Pulmonary artery endothelial cell (primary cell): ENCODE results near the gene GAS7. TPM values are rescaled to one million over a fixed set of nuclear protein-coding genes. Genes with fewer than 3 reads are reported as not detected.
"Not testable (repeated sequence)": the region's sequence is repeated elsewhere in the genome, so short reads cannot be mapped to it uniquely, and the experiment has no call there.

Experiments
- DNase-seq: peaks from one replicate; pipeline ENCODE4 v3.0.0-alpha.2; 2011; ENCODE audit warnings: low read depth, low spot score
- total RNA-seq: library from RNA; depleted of rRNA; stranded (reverse); fragments of >200 nt; gene quantifications from 2 replicates; pipeline ENCODE4 v1.2.3, GENCODE V29; 2014

GAS7 gene
- total RNA-seq, 1 donor from 2014 or later, result not detected

GRCh38 chr17:10025224-10025623 lies 173.2 kb downstream of the GAS7 start:
- DNase-seq, result no peak

- DNase-seq, result no peak
Measured at GRCh38 chr17:10022416-10022815, 176.0 kb downstream of the GAS7 start.

GRCh38 chr17:10021272-10021984 lies 177.0 kb downstream of the GAS7 start:
- DNase-seq, result no peak

- DNase-seq, result no peak
Measured at GRCh38 chr17:10019941-10020451, 178.4 kb downstream of the GAS7 start.

- no peak for DNase-seq
Measured at GRCh38 chr17:10018461-10018891, 179.9 kb downstream of the GAS7 start.

- not testable (repeated sequence) for DNase-seq
Measured at GRCh38 chr17:10016958-10017570, 181.3 kb downstream of the GAS7 start.

GRCh38 chr17:10013365-10014112 lies 184.9 kb downstream of the GAS7 start:
- no peak for DNase-seq

- no peak for DNase-seq
Measured at GRCh38 chr17:10010752-10011151, 187.7 kb downstream of the GAS7 start.

- DNase-seq, result no peak
Measured at GRCh38 chr17:10003705-10004104, 194.7 kb downstream of the GAS7 start.

GRCh38 chr17:10002567-10003360 lies 195.6 kb downstream of the GAS7 start:
- not testable (repeated sequence) for DNase-seq

GRCh38 chr17:10001306-10001873 lies 197.0 kb downstream of the GAS7 start:
- no peak for DNase-seq

- no peak for DNase-seq
Measured at GRCh38 chr17:9999919-10000695, 198.3 kb downstream of the GAS7 start.

- DNase-seq, result no peak
Measured at GRCh38 chr17:9998060-9998459, 200.3 kb downstream of the GAS7 start.

- DNase-seq, result no peak
Measured at GRCh38 chr17:9994761-9995160, 203.6 kb downstream of the GAS7 start.

GRCh38 chr17:9991796-9992195 lies 206.6 kb downstream of the GAS7 start:
- DNase-seq, result no peak

- no peak for DNase-seq
Measured at GRCh38 chr17:9991351-9991750, 207.1 kb downstream of the GAS7 start.

GRCh38 chr17:9987779-9988585 lies 210.4 kb downstream of the GAS7 start:
- DNase-seq, result no peak

- no peak for DNase-seq
Measured at GRCh38 chr17:9986754-9987382, 211.5 kb downstream of the GAS7 start.

- no peak for DNase-seq
Measured at GRCh38 chr17:9985646-9986045, 212.8 kb downstream of the GAS7 start.
